ENCODE data around the gene CDC42EP5. TPM values are rescaled to one million over a fixed set of nuclear protein-coding genes. Genes with fewer than 3 reads are reported as not detected.

CDC42EP5 gene
- total RNA-seq, 1 donor from 2014 or later: 33.4 TPM

- Histone ChIP-seq H3K4me3 (no peak overlapping the region), H3K9me3 (no peaks in the 10 kb centered on the region), H3K27ac (no peak overlapping the region), H3K36me3 (no peaks in the 10 kb centered on the region), H3K27me3 (no peaks in the 10 kb centered on the region), H3K4me1 (no peaks in the 10 kb centered on the region)
- intact Hi-C loops (cut with DNase I): loop anchor here (10.0 kb wide), 1 partner anchor 182 kb away; the partner anchor contains the start of gene LILRB4
- DNase-seq (ENCODE audit: extremely low spot score in 2 of 2): no peak
- TF ChIP-seq POLR2AphosphoS5 (IDR thresholded peaks at IDR 0.05; ENCODE audit: insufficient read depth in 1 of 2, low read depth in 1 of 2) (no peak), CTCF (IDR thresholded peaks at IDR 0.05) (no peak), POLR2A (IDR thresholded peaks at IDR 0.05) (no peak)
Measured at GRCh38 chr19:54482889-54483288, 9.8 kb upstream of the CDC42EP5 start.

GRCh38 chr19:54481326-54481930 lies 8.3 kb upstream of the CDC42EP5 start:
- no peak for DNase-seq (ENCODE audit: extremely low spot score in 2 of 2)
- H3K27ac ChIP-seq: no peak overlapping the region
- TF ChIP-seq POLR2AphosphoS5 (IDR thresholded peaks at IDR 0.05; ENCODE audit: insufficient read depth in 1 of 2, low read depth in 1 of 2) (no peak), POLR2A (IDR thresholded peaks at IDR 0.05) (no peak), CTCF (IDR thresholded peaks at IDR 0.05) (peak in 2 of 3 experiments; percentile 27 to 46)
- no peaks in the 10 kb centered on the region for H3K9me3 ChIP-seq
- intact Hi-C loops (cut with DNase I): loop anchor here (10.0 kb wide), 1 partner anchor 183 kb away; the partner anchor contains the start of gene LILRB4
- no peak overlapping the region for H3K4me3 ChIP-seq
- H3K36me3 ChIP-seq: no peaks in the 10 kb centered on the region
- no peaks in the 10 kb centered on the region for H3K4me1 ChIP-seq
- H3K27me3 ChIP-seq: no peaks in the 10 kb centered on the region

DNA sequence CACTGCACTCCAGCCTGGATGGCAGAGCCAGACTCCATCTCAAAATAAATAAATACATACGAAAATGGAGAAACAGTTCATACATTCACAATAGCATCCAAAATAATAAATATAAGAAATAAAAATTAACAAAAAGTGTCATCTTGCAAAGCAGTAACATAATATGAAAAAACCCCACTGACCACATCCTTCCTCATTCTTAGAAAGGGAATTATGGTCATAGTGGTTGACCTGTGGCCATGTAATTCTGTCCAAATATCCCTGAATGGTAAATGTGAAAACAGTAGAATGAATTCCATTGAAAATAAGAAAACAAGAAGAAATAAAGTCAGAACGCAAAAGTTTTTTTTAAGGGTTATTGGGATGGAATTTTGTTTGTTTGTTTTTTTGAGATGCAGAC lies 7.0 kb upstream of the CDC42EP5 start:
- Histone ChIP-seq H3K27me3 (no peaks in the 10 kb centered on the region), H3K4me3 (no peak overlapping the region), H3K9me3 (no peaks in the 10 kb centered on the region), H3K27ac (no peak overlapping the region), H3K36me3 (no peaks in the 10 kb centered on the region), H3K4me1 (no peaks in the 10 kb centered on the region)
- DNase-seq (ENCODE audit: extremely low spot score in 2 of 2): no peak
- TF ChIP-seq POLR2AphosphoS5 (IDR thresholded peaks at IDR 0.05; ENCODE audit: insufficient read depth in 1 of 2, low read depth in 1 of 2) (no peak), POLR2A (IDR thresholded peaks at IDR 0.05) (no peak), CTCF (IDR thresholded peaks at IDR 0.05) (no peak)
- intact Hi-C loops (cut with DNase I): loop anchor here (10.0 kb wide), 1 partner anchor 185 kb away; the partner anchor contains the start of gene LILRB4

GRCh38 chr19:54478677-54479266 lies 5.7 kb upstream of the CDC42EP5 start:
- intact Hi-C loops (cut with DNase I): no loop called here
- Histone ChIP-seq H3K36me3 (no peaks in the 10 kb centered on the region), H3K4me1 (peaks cover 6% of the 10 kb centered on the region), H3K4me3 (no peak overlapping the region), H3K27ac (no peak overlapping the region), H3K27me3 (no peaks in the 10 kb centered on the region), H3K9me3 (no peaks in the 10 kb centered on the region)
- DNase-seq (ENCODE audit: extremely low spot score in 2 of 2): no peak
- TF ChIP-seq CTCF (IDR thresholded peaks at IDR 0.05): peak in 1 of 3 experiments; percentile 20
- no peak for TF ChIP-seq POLR2A (IDR thresholded peaks at IDR 0.05)

- no peaks in the 10 kb centered on the region for H3K27me3 ChIP-seq
- no peak overlapping the region for H3K4me3 ChIP-seq
- H3K27ac ChIP-seq: no peak overlapping the region
- DNase-seq (ENCODE audit: extremely low spot score in 2 of 2): no peak
- H3K9me3 ChIP-seq: no peaks in the 10 kb centered on the region
- peaks cover 17% of the 10 kb centered on the region for H3K4me1 ChIP-seq
- TF ChIP-seq POLR2A (IDR thresholded peaks at IDR 0.05) (no peak), CTCF (IDR thresholded peaks at IDR 0.05) (no peak), POLR2AphosphoS5 (IDR thresholded peaks at IDR 0.05; ENCODE audit: insufficient read depth in 1 of 2, low read depth in 1 of 2) (no peak)
- no peaks in the 10 kb centered on the region for H3K36me3 ChIP-seq
- intact Hi-C loops (cut with DNase I): no loop called here
Measured at GRCh38 chr19:54477650-54478049, 4.6 kb upstream of the CDC42EP5 start.

Measured in vagina (tissue), 2 donors.